ENCODE data around the gene CISD1. TPM values are rescaled to one million over a fixed set of nuclear protein-coding genes. Genes with fewer than 3 reads are reported as not detected.

The CISD1 gene
- total and polyA plus RNA-seq, 2 donors (not counting 1 experiment from before 2014, with no cell fraction given) = 14.0 to 39.9 TPM

DNA sequence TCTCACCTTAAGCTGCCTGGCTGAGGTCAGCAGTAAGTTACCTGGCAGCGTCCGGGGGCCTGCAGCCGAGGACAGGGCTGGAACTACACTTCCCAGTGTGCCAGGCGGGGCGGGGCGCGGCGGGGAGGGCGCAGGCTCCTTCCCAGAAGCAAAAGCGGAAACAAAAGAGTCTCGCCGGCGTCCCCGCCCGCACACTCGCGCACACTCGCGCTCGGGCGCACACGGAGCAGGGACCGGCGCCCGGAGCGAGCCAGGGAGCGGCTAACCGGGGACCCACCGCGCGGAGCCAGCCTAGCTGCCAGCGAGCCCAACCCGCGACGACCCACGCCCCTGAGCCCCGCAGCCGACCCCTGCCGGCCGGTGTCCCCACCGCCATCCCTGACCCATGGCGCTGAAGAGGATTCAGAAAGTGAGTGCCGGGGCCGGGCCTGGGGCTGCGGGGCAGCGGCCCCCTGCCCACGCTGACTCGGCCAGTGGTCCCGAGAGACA is 65.9 kb downstream of the CISD1 start, which contains the start of gene UBE2D1:
TSS of gene UBE2D1 (plus strand) at position 190 of the 489 bp plus-strand sequence. CDS start at position 386, 196 bp downstream.
- Histone ChIP-seq H3K4me2 (ENCODE audit: extremely low read depth, insufficient read depth, low read length) (peak within 1 kb of the TSS; percentile 69), H3K79me2 (ENCODE audit: control insufficient read depth, insufficient read depth, low read length) (no peaks in the 10 kb centered on the region), H3K9me3 (ENCODE audit: control insufficient read depth, insufficient read depth, low read depth, low read length) (no peaks in the 10 kb centered on the region), H3K36me3 (ENCODE audit: control insufficient read depth, insufficient read depth, low read length) (no peaks in the 10 kb centered on the region), H3K27ac (ENCODE audit: insufficient read depth, low read length) (peak within 1 kb of the TSS; percentile 57), H3K27me3 (ENCODE audit: control insufficient read depth, insufficient read depth, low read length) (peaks cover 13% of the 10 kb centered on the region), H3K9ac (ENCODE audit: insufficient read depth, low read length) (peak within 1 kb of the TSS; percentile 84), H4K20me1 (ENCODE audit: control insufficient read depth, extremely low read depth, insufficient read depth, low read length) (no peaks in the 10 kb centered on the region), H3K4me3 (replicated peaks in 1 of 4; ENCODE audit: control extremely low read depth in 1 of 4, insufficient read depth in 1 of 4, low read depth in 3 of 4, low read length in 4 of 4) (peak within 1 kb of the TSS; percentile 80 to 94 (median 84)), H2AFZ (ENCODE audit: low read length) (peak within 1 kb of the TSS; percentile 68), H3K4me1 (ENCODE audit: control insufficient read depth, extremely low read depth, insufficient read depth, low read length) (no peaks in the 10 kb centered on the region)
- no peak for TF ChIP-seq EZH2 (IDR thresholded peaks at IDR 0.05; ENCODE audit: low read length, missing control alignments)
- TF ChIP-seq, protein P1, sequence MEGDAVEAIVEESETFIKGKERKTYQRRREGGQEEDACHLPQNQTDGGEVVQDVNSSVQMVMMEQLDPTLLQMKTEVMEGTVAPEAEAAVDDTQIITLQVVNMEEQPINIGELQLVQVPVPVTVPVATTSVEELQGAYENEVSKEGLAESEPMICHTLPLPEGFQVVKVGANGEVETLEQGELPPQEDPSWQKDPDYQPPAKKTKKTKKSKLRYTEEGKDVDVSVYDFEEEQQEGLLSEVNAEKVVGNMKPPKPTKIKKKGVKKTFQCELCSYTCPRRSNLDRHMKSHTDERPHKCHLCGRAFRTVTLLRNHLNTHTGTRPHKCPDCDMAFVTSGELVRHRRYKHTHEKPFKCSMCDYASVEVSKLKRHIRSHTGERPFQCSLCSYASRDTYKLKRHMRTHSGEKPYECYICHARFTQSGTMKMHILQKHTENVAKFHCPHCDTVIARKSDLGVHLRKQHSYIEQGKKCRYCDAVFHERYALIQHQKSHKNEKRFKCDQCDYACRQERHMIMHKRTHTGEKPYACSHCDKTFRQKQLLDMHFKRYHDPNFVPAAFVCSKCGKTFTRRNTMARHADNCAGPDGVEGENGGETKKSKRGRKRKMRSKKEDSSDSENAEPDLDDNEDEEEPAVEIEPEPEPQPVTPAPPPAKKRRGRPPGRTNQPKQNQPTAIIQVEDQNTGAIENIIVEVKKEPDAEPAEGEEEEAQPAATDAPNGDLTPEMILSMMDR (conservative IDR thresholded peaks at IDR 0.05 in 1 of 2, IDR thresholded peaks at IDR 0.05 in 1 of 2; ENCODE audit: low read depth in 1 of 2, low read length in 2 of 2) = peak in 1 of 2 donors; percentile 3
- DNase-seq (ENCODE audit: low read depth in 2 of 2) = peak; percentile 68 to 73

DNA sequence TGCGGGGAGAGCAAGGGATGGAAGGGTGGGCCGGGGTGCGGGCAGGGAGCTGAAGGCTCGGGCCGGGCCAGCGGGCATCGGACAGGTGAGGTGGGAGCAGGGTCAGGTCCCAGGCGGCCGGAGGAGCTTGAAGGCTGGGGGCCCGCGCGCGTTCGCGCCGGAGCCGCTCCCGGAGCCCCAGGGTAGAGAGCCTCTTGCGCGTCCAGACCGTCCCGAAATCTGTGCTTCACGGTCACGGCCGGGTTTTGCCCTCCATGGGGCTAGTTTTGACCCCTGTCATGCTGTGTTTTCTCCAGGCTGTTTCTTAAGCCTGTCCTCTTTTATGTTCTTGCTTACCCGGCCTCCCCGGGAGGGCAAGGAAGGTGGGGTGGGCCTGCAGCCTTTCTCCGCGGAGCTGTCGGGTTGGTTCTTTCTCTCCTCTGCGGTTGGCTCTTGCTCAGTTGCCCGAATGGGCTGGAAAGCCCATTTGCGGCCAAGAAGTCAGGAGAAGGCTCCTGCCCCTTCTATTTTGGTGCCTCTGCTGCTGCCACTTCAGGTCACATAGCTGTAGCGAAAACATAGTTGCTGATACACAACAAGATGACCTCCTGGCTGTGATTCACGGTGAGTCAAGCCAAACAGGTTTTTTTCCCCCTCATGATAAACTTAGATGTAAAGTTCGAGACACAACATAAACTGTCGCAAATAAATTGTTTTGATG is 66.5 kb downstream of the CISD1 start:
- Histone ChIP-seq H3K79me2 (ENCODE audit: control insufficient read depth, insufficient read depth, low read length) (no peaks in the 10 kb centered on the region), H3K36me3 (ENCODE audit: control insufficient read depth, insufficient read depth, low read length) (no peaks in the 10 kb centered on the region), H3K4me2 (ENCODE audit: extremely low read depth, insufficient read depth, low read length) (peak overlapping the region; percentile 69), H4K20me1 (ENCODE audit: control insufficient read depth, extremely low read depth, insufficient read depth, low read length) (no peaks in the 10 kb centered on the region), H3K9me3 (ENCODE audit: control insufficient read depth, insufficient read depth, low read depth, low read length) (no peaks in the 10 kb centered on the region), H2AFZ (ENCODE audit: low read length) (peak overlapping the region; percentile 61), H3K27me3 (ENCODE audit: control insufficient read depth, insufficient read depth, low read length) (peaks cover 11% of the 10 kb centered on the region), H3K27ac (ENCODE audit: insufficient read depth, low read length) (peak overlapping the region; percentile 57), H3K4me1 (ENCODE audit: control insufficient read depth, extremely low read depth, insufficient read depth, low read length) (no peaks in the 10 kb centered on the region), H3K9ac (ENCODE audit: insufficient read depth, low read length) (peak overlapping the region; percentile 84), H3K4me3 (replicated peaks in 1 of 4; ENCODE audit: control extremely low read depth in 1 of 4, insufficient read depth in 1 of 4, low read depth in 3 of 4, low read length in 4 of 4) (peak overlapping the region; percentile 80 to 94 (median 84))
- no peak for TF ChIP-seq EZH2 (IDR thresholded peaks at IDR 0.05; ENCODE audit: low read length, missing control alignments)
- TF ChIP-seq, protein P1 (conservative IDR thresholded peaks at IDR 0.05 in 1 of 2, IDR thresholded peaks at IDR 0.05 in 1 of 2; ENCODE audit: low read depth in 1 of 2, low read length in 2 of 2) = peak in 1 of 2 donors; percentile 1
- peak in 1 of 2 donors; percentile 42 for DNase-seq (ENCODE audit: low read depth in 2 of 2)

GRCh38 chr10:58336242-58336641 is 67.3 kb downstream of the CISD1 start:
- H3K4me2 ChIP-seq (ENCODE audit: extremely low read depth, insufficient read depth, low read length) = peak overlapping the region; percentile 69
- no peak for TF ChIP-seq EZH2 (IDR thresholded peaks at IDR 0.05; ENCODE audit: low read length, missing control alignments)
- TF ChIP-seq, protein P1 (conservative IDR thresholded peaks at IDR 0.05 in 1 of 2, IDR thresholded peaks at IDR 0.05 in 1 of 2; ENCODE audit: low read depth in 1 of 2, low read length in 2 of 2) = no peak
- no peaks in the 10 kb centered on the region for H4K20me1 ChIP-seq (ENCODE audit: control insufficient read depth, extremely low read depth, insufficient read depth, low read length)
- H3K9ac ChIP-seq (ENCODE audit: insufficient read depth, low read length) = no peak overlapping the region
- no peak overlapping the region for H2AFZ ChIP-seq (ENCODE audit: low read length)
- no peaks in the 10 kb centered on the region for H3K36me3 ChIP-seq (ENCODE audit: control insufficient read depth, insufficient read depth, low read length)
- DNase-seq (ENCODE audit: low read depth in 2 of 2) = no peak
- H3K27ac ChIP-seq (ENCODE audit: insufficient read depth, low read length) = no peak overlapping the region
- no peaks in the 10 kb centered on the region for H3K79me2 ChIP-seq (ENCODE audit: control insufficient read depth, insufficient read depth, low read length)
- H3K9me3 ChIP-seq (ENCODE audit: control insufficient read depth, insufficient read depth, low read depth, low read length) = no peaks in the 10 kb centered on the region
- H3K27me3 ChIP-seq (ENCODE audit: control insufficient read depth, insufficient read depth, low read length) = peaks cover 4% of the 10 kb centered on the region
- peak overlapping the region; percentile 80 to 94 (median 84) for H3K4me3 ChIP-seq (replicated peaks in 1 of 4; ENCODE audit: control extremely low read depth in 1 of 4, insufficient read depth in 1 of 4, low read depth in 3 of 4, low read length in 4 of 4)
- no peaks in the 10 kb centered on the region for H3K4me1 ChIP-seq (ENCODE audit: control insufficient read depth, extremely low read depth, insufficient read depth, low read length)
